SK-N-MC (cell line): Measurements from ENCODE around the gene PCGF1.
"Not testable (repeated sequence)": the region's sequence is repeated elsewhere in the genome, so short reads cannot be mapped to it uniquely, and the experiment has no call there.

Experiments used
- DNase-seq: peaks from one replicate; pipeline ENCODE4 v3.0.0-alpha.2; 2011; ENCODE audit warnings: low read depth, low spot score
- H3K27ac ChIP-seq: fragments of 200-600 bp; sonication (generic); 2 replicates; pipeline ENCODE4 v1.5.1; 2016; ENCODE audit warnings: mixed run types
- H3K36me3 ChIP-seq: fragments of 200-600 bp; sonication (generic); 2 replicates; pipeline ENCODE4 v1.6.1; 2017; ENCODE audit warnings: antibody characterized with exemption, low read length, mixed read lengths; ENCODE audit not compliant: insufficient read depth
- H3K4me3 ChIP-seq: fragments of 200-600 bp; sonication (generic); 2 replicates; pipeline ENCODE4 v1.5.1; 2016
- H3K9ac ChIP-seq: fragments of 200-600 bp; sonication (generic); 2 replicates; pipeline ENCODE4 v1.8.0; 2017; ENCODE audit warnings: mixed run types, mixed read lengths; ENCODE audit not compliant: insufficient read length
- H3K9me3 ChIP-seq: fragments of 200-600 bp; sonication (generic); 2 replicates; pipeline ENCODE4 v1.6.1; 2017; ENCODE audit warnings: low read depth, mild to moderate bottlenecking, antibody characterized with exemption, low read length, moderate library complexity, mixed read lengths
- EZH2 ChIP-seq: fragments of 200-600 bp; sonication (generic); IDR thresholded peaks from one replicate; pipeline ENCODE4 v1.6.1; 2017; ENCODE audit warnings: antibody characterized with exemption
- FOXP2 ChIP-seq: optimal IDR thresholded peaks from 2 replicates; pipeline ENCODE3; 2011; ENCODE audit warnings: mild to moderate bottlenecking, moderate library complexity; ENCODE audit not compliant: insufficient read depth; ENCODE audit errors: extremely low read length, control extremely low read depth
- POLR2AphosphoS5 ChIP-seq: IDR thresholded peaks from 2 replicates; pipeline ENCODE4 v1.6.1; 2012; ENCODE audit warnings: mild to moderate bottlenecking, low read depth, low read length, borderline replicate concordance

PCGF1 gene

GRCh38 chr2:74461187-74462053 lies 46.1 kb downstream of the PCGF1 start:
- Histone ChIP-seq H3K36me3 (peaks cover 17% of the 10 kb centered on the region; the same call in 1 of the 2 replicates), H3K9ac (no peak overlapping the region), H3K4me3 (no peak overlapping the region), H3K27ac (no peak overlapping the region), H3K9me3 (no peaks in the 10 kb centered on the region)
- TF ChIP-seq POLR2AphosphoS5 (no peak), EZH2 (no peak), FOXP2 (no peak)
- no peak for DNase-seq

DNA sequence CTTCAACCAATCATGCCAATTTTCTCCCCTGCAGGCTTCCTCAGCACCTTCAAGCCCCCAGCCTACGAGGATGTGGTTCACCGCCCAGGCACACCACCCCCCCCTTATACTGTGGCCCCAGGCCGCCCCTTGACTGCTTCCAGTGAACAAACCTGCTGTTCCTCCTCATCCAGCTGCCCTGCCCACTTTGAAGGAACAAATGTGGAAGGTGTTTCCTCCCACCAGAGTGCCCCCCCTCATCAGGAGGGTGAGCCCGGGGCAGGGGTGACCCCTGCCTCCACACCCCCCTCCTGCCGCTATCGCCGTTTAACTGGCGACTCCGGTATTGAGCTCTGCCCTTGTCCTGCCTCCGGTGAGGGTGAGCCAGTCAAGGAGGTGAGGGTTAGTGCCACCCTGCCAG lies 47.3 kb downstream of the PCGF1 start:
- H3K27ac ChIP-seq, H3K9me3 ChIP-seq: not testable (repeated sequence)

DNA sequence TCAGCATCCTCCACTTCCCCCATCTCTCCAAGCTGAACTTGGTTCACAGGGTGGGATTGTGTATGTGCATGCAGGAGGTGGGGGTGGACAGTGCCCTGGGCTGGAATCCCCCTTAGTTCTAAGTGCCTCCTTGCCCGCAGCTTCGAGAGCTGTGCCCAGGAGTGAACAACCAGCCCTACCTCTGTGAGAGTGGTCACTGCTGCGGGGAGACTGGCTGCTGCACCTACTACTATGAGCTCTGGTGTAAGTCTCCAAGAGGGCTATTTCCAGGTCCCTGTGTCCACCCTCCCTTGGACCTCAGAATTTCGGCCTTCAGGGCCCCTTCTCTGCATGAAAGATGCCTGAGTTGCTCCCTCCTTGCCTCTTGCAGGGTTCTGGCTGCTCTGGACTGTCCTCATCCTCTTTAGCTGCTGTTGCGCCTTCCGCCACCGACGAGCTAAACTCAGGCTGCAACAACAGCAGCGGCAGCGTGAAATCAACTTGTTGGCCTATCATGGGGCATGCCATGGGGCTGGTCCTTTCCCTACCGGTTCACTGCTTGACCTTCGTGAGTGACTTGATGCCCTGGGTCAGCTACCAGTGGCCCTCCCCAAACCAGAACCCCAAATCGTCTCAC lies 47.9 kb downstream of the PCGF1 start:
- H3K9me3 ChIP-seq, H3K9ac ChIP-seq, DNase-seq, H3K27ac ChIP-seq: not testable (repeated sequence)
- peaks cover 17% of the 10 kb centered on the region; the same call in 1 of the 2 replicates for H3K36me3 ChIP-seq
- H3K4me3 ChIP-seq = peak overlapping the region; percentile 99

More for the DNA sequence above, 47.3 kb downstream of the PCGF1 start:
- not testable (repeated sequence) for H3K9ac ChIP-seq, DNase-seq, H3K4me3 ChIP-seq
- H3K36me3 ChIP-seq = peaks cover 17% of the 10 kb centered on the region; the same call in 1 of the 2 replicates

DNA sequence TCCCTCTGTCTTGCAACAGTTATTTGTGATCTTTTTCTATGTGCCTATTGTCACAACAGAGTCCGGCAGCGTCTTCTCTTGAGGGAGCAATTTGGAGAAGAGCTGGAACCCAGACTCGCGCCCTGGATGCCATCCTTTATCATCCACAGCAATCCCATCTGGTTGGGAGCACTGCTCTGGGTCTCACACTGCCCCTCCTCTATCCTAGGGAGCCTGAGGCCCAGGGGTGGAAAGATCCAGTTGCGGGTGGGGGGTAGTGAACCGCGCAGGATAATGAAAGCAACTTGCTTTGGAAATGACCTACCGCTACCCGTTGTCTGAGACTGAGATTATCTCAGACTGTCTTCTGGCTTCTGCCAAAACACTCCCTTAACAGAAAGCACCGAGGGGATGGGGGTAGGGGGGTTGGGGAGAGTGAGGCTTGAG lies 48.5 kb downstream of the PCGF1 start:
- Histone ChIP-seq H3K36me3 (peaks cover 17% of the 10 kb centered on the region; the same call in 1 of the 2 replicates), H3K9me3 (no peaks in the 10 kb centered on the region), H3K9ac (peak overlapping the region; percentile 92), H3K4me3 (peak overlapping the region; percentile 99), H3K27ac (0 out of 2 replicates have a peak overlapping the region, but pooled peaks have one; percentile 46)
- no peak for DNase-seq
- TF ChIP-seq EZH2 (no peak), POLR2AphosphoS5 (no peak), FOXP2 (no peak)

GRCh38 chr2:74458132-74458937 lies 49.2 kb downstream of the PCGF1 start, which contains the start of gene WBP1:
Gene WBP1, plus strand, starts transcription at chr2:74458438. Its CDS starts 165 bp downstream, at chr2:74458603.
- Histone ChIP-seq H3K9me3 (no peaks in the 10 kb centered on the region), H3K4me3 (peak within 1 kb of the TSS; percentile 99), H3K27ac (peak within 1 kb of the TSS; percentile 65), H3K36me3 (peaks cover 17% of the 10 kb centered on the region; the same call in 1 of the 2 replicates), H3K9ac (peak within 1 kb of the TSS; percentile 92)
- DNase-seq = peak; percentile 100
- no peak for TF ChIP-seq FOXP2
- TF ChIP-seq POLR2AphosphoS5 = peak; percentile 0; the same call in 1 of the 2 replicates

GRCh38 chr2:74457549-74458131 lies 49.9 kb downstream of the PCGF1 start:
- H3K9me3 ChIP-seq = no peaks in the 10 kb centered on the region
- H3K4me3 ChIP-seq = peak overlapping the region; percentile 99
- no peak for DNase-seq
- TF ChIP-seq FOXP2 = no peak
- TF ChIP-seq EZH2 = no peak
- peak; percentile 69; the same call in 1 of the 2 replicates for TF ChIP-seq POLR2AphosphoS5
- H3K9ac ChIP-seq = peak overlapping the region; percentile 86
- peaks cover 10% of the 10 kb centered on the region; the same call in 1 of the 2 replicates for H3K36me3 ChIP-seq
- H3K27ac ChIP-seq = peak overlapping the region; percentile 65

DNA sequence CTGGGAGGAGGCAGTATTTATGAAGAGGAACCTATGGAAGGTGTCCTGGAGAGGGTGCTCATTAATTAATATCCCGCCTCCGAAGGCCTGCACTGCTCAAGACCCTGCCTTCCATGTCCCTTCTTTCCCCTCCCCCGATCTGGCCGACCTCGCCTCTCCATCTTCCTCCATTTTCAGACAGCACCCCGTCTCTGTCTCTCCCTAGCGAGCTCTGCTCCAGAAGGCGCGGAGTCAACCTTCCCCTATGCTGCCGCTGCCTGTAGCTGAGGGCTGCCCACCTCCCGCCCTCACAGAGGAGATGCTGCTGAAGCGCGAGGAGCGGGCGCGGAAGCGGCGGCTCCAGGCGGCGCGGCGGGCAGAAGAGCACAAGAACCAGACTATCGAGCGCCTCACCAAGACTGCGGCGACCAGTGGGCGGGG lies 50.4 kb downstream of the PCGF1 start:
- no peak for TF ChIP-seq POLR2AphosphoS5
- no peak for TF ChIP-seq EZH2
- TF ChIP-seq FOXP2 = no peak
- H3K36me3 ChIP-seq = peaks cover 5% of the 10 kb centered on the region; the same call in 1 of the 2 replicates
- peak overlapping the region; percentile 99 for H3K4me3 ChIP-seq
- H3K27ac ChIP-seq = no peak overlapping the region
- no peaks in the 10 kb centered on the region for H3K9me3 ChIP-seq
- no peak for DNase-seq
- H3K9ac ChIP-seq = peak overlapping the region; percentile 86
